HG02938 (cell line): Measurements from ENCODE around the gene OR13F1.
"Not testable (repeated sequence)": the region's sequence is repeated elsewhere in the genome, so short reads cannot be mapped to it uniquely, and the experiment has no call there.

Source experiments
- ATAC-seq: cut with Tn5 transposase; IDR thresholded peaks from one replicate; pipeline ENCODE4 v1.9.1; 2021; ENCODE audit warnings: mild to moderate bottlenecking, moderate library complexity; ENCODE audit not compliant: unreplicated experiment

OR13F1 gene

GRCh38 chr9:104503963-104504362 is at the start of gene OR13F1:
TSS of gene OR13F1 (plus strand) at chr9:104504263. CDS start at chr9:104504263, 0 bp downstream.
- ATAC-seq, result no peak

- no peak for ATAC-seq
These were observed 47.2 kb upstream of the OR13F1 start for GRCh38 chr9:104456831-104457230.

DNA sequence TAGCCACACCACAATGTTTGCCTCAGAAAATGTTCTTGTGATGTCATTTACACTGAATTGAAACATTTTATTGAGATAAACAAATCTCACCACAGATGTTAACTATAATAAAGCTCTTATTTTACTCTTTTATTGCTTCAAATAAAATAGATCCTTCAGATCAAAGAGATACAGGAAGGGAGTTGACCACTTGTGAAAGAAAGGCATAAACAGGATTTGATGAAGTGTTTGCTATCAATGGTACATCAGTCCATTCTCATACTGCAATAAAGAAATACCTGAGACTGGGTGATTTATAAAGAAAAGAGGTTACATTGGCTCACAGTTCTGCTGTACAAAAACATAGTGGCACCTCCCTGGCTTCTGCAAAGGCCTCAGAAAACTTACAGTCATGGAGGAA is 40.2 kb upstream of the OR13F1 start:
- no peak for ATAC-seq

DNA sequence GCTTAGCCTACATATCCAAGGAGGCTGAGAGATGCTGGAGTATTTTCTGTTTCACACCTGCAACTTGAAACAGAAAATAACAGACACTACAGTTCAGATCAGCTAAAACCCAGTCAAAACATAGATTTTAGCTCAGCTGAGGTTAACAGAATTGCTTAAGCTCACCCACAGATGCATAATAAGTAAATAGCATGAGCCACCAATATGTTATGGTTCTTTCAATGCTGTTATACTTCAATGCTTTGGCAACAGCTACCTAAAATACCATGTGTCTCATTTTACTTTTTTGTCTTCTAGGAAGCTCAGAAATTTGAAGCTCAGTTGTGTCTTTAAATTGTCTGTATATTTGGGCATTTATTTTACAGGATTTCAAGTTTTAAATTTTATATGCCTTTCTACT is 35.8 kb upstream of the OR13F1 start:
- ATAC-seq, result no peak

- no peak for ATAC-seq
These were observed 21.0 kb upstream of the OR13F1 start for GRCh38 chr9:104482921-104483570.

GRCh38 chr9:104485014-104485413 is 19.0 kb upstream of the OR13F1 start:
- no peak for ATAC-seq

- ATAC-seq, result no peak
These were observed 9.3 kb upstream of the OR13F1 start for GRCh38 chr9:104494808-104495207.

- ATAC-seq, result no peak
These were observed 623 bp upstream of the OR13F1 start for GRCh38 chr9:104503440-104503839.

DNA sequence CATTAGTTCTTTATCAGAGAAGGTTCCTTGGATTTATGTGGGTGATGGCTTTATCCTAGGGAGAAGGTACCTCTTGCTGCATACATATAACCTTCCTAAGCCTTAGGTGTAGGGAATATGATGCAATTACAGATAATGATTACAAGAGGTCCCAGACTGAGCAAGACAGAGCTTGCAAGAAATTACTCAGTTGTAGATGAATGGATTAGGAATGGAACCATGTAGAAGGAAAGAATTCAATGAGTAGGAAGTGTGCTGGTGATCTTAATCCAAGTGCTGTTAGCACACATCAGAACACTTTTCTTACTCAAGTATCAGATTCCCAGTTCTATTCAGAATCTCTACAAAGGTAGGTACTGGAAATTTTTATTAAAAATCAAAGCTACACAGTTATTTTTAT is 2.5 kb downstream of the OR13F1 start:
- ATAC-seq, result no peak

DNA sequence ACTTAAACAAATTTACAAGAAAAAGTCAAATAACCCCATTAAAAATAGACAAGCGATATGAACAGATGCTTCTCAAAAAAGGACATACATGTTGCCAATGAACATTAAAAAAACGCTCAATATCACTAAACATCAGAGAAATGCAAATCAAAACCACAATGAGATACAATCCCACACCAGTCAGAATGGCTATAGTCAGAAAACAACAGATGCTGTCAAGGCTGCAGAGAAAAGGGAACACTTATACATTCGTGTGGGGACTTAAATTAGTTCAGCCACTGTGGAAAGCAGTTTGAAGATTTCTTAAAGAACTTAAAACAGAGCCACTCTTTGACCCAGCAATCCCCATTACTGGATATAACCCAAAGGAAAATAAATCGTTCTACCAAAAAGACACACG is 10.8 kb downstream of the OR13F1 start:
- ATAC-seq, result no peak

- not testable (repeated sequence) for ATAC-seq
These were observed 16.2 kb downstream of the OR13F1 start for GRCh38 chr9:104520241-104520640.

DNA sequence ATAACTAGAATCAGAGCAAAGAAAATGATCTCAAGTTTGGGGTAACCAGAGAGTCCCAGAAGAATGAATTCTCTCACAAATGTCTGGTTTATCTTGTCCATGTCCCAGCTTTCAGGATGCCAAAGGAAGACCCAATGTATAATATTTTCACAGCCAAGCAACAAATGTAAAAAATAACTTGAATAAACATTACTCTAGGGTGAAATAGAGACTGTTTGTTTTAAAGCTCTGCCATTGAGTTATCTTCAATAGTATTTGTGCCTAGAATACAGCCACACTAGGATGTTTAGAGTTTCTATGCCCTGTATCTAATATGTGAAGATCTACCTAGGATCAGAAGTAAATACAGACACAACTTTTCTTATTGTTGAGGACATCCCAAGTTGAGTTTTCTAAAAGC is 23.0 kb downstream of the OR13F1 start, which contains the start of gene OR13C4:
Gene OR13C4, minus strand, starts transcription at position 101 of the 400 bp plus-strand sequence. Its CDS starts 0 bp downstream, at position 101.
- no peak for ATAC-seq

GRCh38 chr9:104536756-104537155 is 32.7 kb downstream of the OR13F1 start, which contains the start of gene OR13C3:
TSS of gene OR13C3 (minus strand) at chr9:104536856. CDS start at chr9:104536723, 133 bp downstream.
- no peak for ATAC-seq

GRCh38 chr9:104539275-104539674 is 35.2 kb downstream of the OR13F1 start:
- ATAC-seq, result no peak

DNA sequence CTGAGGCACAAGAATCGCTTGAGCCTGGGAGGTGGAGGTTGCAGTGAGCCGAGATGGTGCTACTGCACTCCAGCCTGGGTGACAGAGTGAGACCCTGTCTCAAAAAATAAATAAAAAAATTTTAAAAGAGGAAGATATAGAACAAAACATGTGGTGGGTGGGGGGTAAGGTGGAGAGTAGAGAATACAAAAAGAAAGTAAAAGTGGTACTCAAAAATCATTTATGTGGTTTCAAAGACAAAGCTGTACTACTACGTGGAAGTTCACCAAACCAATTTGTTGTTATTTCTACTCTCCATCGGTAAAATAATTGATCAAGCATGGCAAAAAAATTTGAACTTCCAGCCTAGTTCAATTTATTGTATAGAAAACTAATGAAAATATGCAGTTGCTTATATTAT is 40.6 kb downstream of the OR13F1 start:
- ATAC-seq, result no peak

DNA sequence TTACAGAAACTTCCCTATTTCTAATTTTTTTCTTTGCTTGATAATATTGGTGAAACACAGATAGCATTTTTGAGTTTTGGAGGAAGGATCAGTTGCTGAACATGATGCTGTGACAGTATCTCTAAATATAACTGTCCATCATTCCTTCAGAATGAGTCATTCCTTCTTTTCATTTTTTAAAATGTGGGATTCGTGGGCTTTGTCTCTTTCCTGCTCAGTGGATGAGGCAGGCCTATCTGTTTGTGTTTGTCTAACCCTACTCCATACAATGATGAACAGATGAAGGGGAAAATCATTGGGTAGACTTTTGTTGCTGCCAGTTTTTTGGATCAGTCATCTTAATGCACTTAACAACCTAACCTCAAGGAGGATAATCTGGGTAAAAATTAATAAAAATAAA is 49.2 kb downstream of the OR13F1 start:
- no peak for ATAC-seq
